GM18502 (cell line): ENCODE results near the gene TNNT3.

Experiments
- ATAC-seq: cut with Tn5 transposase; IDR thresholded peaks from one replicate; pipeline ENCODE4 v1.9.1; 2021; ENCODE audit warnings: mild to moderate bottlenecking; ENCODE audit not compliant: unreplicated experiment, poor library complexity

TNNT3 gene

GRCh38 chr11:1946812-1947484 is 27.4 kb downstream of the TNNT3 start, which contains the start of gene MRPL23:
TSS of gene MRPL23 (plus strand) at chr11:1947332. CDS start at chr11:1947363, 31 bp downstream.
- no peak for ATAC-seq

GRCh38 chr11:1947592-1948237 is 28.2 kb downstream of the TNNT3 start:
- ATAC-seq: no peak

- ATAC-seq: no peak
Measured at GRCh38 chr11:1948389-1948788, 28.9 kb downstream of the TNNT3 start.

- ATAC-seq: no peak
Measured at GRCh38 chr11:1949302-1949701, 29.8 kb downstream of the TNNT3 start.

- no peak for ATAC-seq
Measured at GRCh38 chr11:1949922-1950321, 30.4 kb downstream of the TNNT3 start.

- no peak for ATAC-seq
Measured at GRCh38 chr11:1952806-1953482, 33.4 kb downstream of the TNNT3 start.

- no peak for ATAC-seq
Measured at GRCh38 chr11:1953489-1954266, 34.2 kb downstream of the TNNT3 start.

GRCh38 chr11:1958367-1958766 is 38.9 kb downstream of the TNNT3 start:
- no peak for ATAC-seq

- ATAC-seq: no peak
Measured at GRCh38 chr11:1959786-1960185, 40.3 kb downstream of the TNNT3 start.

GRCh38 chr11:1963864-1964263 is 44.4 kb downstream of the TNNT3 start:
- ATAC-seq: no peak

- no peak for ATAC-seq
Measured at GRCh38 chr11:1964348-1964747, 44.8 kb downstream of the TNNT3 start.

GRCh38 chr11:1964955-1965354 is 45.5 kb downstream of the TNNT3 start:
- ATAC-seq: no peak

- ATAC-seq: no peak
Measured at GRCh38 chr11:1966531-1966930, 47.0 kb downstream of the TNNT3 start.

GRCh38 chr11:1967641-1968225 is 48.2 kb downstream of the TNNT3 start:
- no peak for ATAC-seq

GRCh38 chr11:1968454-1969002 is 49.0 kb downstream of the TNNT3 start:
- no peak for ATAC-seq

GRCh38 chr11:1969035-1969434 is 49.5 kb downstream of the TNNT3 start:
- no peak for ATAC-seq

- no peak for ATAC-seq
Measured at GRCh38 chr11:1969776-1970175, 50.3 kb downstream of the TNNT3 start.

- ATAC-seq: no peak
Measured at GRCh38 chr11:1970956-1971355, 51.5 kb downstream of the TNNT3 start.

GRCh38 chr11:1975185-1975584 is 55.7 kb downstream of the TNNT3 start:
- ATAC-seq: no peak
